NT2/D1 (cell line): Measurements from ENCODE around the gene KRT85.

Experiments
- DNase-seq: peaks from one replicate; pipeline ENCODE4 v3.0.0-alpha.2; 2011; ENCODE audit warnings: low read depth, low spot score
- H3K27me3 ChIP-seq: 2 replicates; pipeline ENCODE4 v1.6.0; 2011; ENCODE audit warnings: mild to moderate bottlenecking; ENCODE audit not compliant: insufficient read length, insufficient read depth
- H3K36me3 ChIP-seq: 2 replicates; pipeline ENCODE4 v1.6.1; 2011; ENCODE audit warnings: mild to moderate bottlenecking, low read length, mixed read lengths; ENCODE audit not compliant: insufficient read depth, insufficient read length
- H3K4me1 ChIP-seq: 2 replicates; pipeline ENCODE4 v1.5.1; 2011; ENCODE audit not compliant: insufficient read depth, insufficient read length
- H3K4me3 ChIP-seq: 2 replicates; pipeline ENCODE4 v1.5.1; 2011; ENCODE audit warnings: low read depth; ENCODE audit not compliant: insufficient read length
- H3K9ac ChIP-seq: 2 replicates; pipeline ENCODE4 v1.6.0; 2011; ENCODE audit warnings: low read depth; ENCODE audit not compliant: insufficient read length
- H3K9me3 ChIP-seq: 2 replicates; pipeline ENCODE4 v1.5.1; 2011; ENCODE audit warnings: mild to moderate bottlenecking, low read length; ENCODE audit not compliant: insufficient read depth
- SUZ12 ChIP-seq: IDR thresholded peaks from 2 replicates; pipeline ENCODE4 v1.6.1; 2011; ENCODE audit not compliant: insufficient read length, insufficient read depth; ENCODE audit errors: extremely low read depth
- YY1 ChIP-seq: IDR thresholded peaks from 2 replicates; pipeline ENCODE4 v1.6.1; 2011; ENCODE audit not compliant: insufficient read length, insufficient read depth
- ZNF274 ChIP-seq: IDR thresholded peaks from 2 replicates; pipeline ENCODE4 v1.6.1; 2011; ENCODE audit warnings: mild to moderate bottlenecking, low read depth, low read length

The KRT85 gene

GRCh38 chr12:52313461-52313860 is 53.8 kb downstream of the KRT85 start:
- H3K4me1 ChIP-seq: peaks cover 2% of the 10 kb centered on the region
- H3K4me3 ChIP-seq: no peak overlapping the region
- peaks cover 32% of the 10 kb centered on the region for H3K27me3 ChIP-seq
- no peaks in the 10 kb centered on the region for H3K36me3 ChIP-seq
- H3K9me3 ChIP-seq: no peaks in the 10 kb centered on the region
- no peak overlapping the region for H3K9ac ChIP-seq
- no peak for DNase-seq
- TF ChIP-seq YY1 (no peak), SUZ12 (no peak), ZNF274 (no peak)

GRCh38 chr12:52312086-52312485 is 55.2 kb downstream of the KRT85 start:
- no peak for TF ChIP-seq SUZ12
- TF ChIP-seq ZNF274: no peak
- TF ChIP-seq YY1: no peak
- Histone ChIP-seq H3K9ac (no peak overlapping the region), H3K4me1 (peaks cover 2% of the 10 kb centered on the region), H3K4me3 (no peak overlapping the region), H3K9me3 (no peaks in the 10 kb centered on the region), H3K36me3 (no peaks in the 10 kb centered on the region), H3K27me3 (peaks cover 45% of the 10 kb centered on the region)
- DNase-seq: no peak

- TF ChIP-seq ZNF274: no peak
- TF ChIP-seq YY1: no peak
- no peak for TF ChIP-seq SUZ12
- Histone ChIP-seq H3K36me3 (no peaks in the 10 kb centered on the region), H3K9me3 (no peaks in the 10 kb centered on the region), H3K4me3 (no peak overlapping the region), H3K9ac (no peak overlapping the region), H3K4me1 (peaks cover 2% of the 10 kb centered on the region), H3K27me3 (peaks cover 53% of the 10 kb centered on the region)
- no peak for DNase-seq
Measured at GRCh38 chr12:52311285-52311648, 56.0 kb downstream of the KRT85 start.

GRCh38 chr12:52310622-52311284 is 56.5 kb downstream of the KRT85 start:
- Histone ChIP-seq H3K36me3 (no peaks in the 10 kb centered on the region), H3K9me3 (no peaks in the 10 kb centered on the region), H3K9ac (no peak overlapping the region), H3K27me3 (peaks cover 53% of the 10 kb centered on the region), H3K4me3 (no peak overlapping the region), H3K4me1 (peaks cover 2% of the 10 kb centered on the region)
- TF ChIP-seq ZNF274: no peak
- no peak for TF ChIP-seq YY1
- TF ChIP-seq SUZ12: no peak
- DNase-seq: no peak
